ENCODE measurements around the gene SUN1.

SUN1 gene

DNA sequence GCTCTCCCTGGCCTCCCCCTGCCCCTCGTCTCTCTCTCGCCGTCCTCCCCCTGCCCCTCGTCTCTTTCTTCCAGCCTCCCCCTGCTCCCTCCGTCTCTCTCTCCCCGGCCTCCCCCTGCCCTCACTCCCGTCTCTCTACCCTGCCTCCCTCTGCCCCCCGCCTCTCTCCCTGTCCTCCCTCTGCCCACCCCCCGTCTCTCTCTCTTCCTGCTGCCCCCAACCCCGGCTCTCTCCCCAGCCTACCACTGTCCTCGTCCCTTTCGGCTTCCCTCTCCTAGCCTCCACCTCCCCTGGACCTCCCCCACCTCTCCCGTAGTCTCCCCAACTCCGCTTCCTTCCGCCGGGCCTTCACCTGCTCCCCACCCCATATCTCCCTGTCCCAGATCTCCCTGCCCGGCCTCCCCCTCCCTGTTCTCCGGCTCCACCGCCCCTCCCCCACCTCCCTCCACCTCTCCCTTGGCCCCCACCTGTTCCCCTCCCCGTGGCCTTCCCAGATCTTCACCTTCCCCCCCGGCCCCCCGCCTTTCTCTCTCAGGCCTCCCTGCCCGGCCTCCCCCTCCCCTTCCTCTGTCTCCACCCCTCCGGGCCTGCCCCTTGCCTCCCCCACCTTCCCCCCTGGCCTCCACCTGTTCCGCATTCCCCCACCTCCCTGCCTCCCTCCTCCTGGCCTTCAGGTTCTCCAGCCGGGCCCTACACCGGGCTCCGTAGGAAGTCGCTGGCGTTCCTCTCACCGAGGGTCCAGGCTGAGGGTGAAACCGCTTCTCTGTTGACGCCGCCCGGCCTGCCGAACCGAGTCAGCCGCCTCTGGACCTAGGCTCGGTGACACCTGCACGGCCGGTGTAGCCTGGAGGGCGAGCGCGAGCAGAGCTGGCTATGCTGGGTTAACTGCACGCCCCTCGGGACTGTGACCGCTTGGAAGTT is 45.3 kb downstream of the SUN1 start:
- DNase-seq (ENCODE audit: low read depth in 2 of 2): no peak

DNA sequence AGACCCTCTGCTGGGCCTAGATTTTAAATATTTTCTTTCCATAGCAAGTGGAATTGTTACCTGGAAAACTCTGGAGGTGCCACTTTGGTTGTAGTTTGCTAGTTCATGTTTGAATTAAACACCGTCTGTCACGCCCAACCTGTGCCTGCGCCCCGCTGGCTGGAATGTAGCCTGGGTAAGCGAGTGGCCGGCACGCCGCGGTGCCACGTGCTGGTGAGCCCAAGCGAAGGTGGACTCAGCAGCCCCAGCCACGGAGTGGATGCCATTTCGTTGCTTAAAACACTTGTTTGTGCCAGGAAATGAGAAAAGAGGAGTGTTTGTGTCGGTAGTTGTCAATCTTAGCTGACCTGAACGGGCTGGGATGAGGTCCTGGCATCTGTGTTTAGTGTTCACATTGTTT is 46.8 kb downstream of the SUN1 start:
- no peak for DNase-seq (ENCODE audit: low read depth in 2 of 2)

DNA sequence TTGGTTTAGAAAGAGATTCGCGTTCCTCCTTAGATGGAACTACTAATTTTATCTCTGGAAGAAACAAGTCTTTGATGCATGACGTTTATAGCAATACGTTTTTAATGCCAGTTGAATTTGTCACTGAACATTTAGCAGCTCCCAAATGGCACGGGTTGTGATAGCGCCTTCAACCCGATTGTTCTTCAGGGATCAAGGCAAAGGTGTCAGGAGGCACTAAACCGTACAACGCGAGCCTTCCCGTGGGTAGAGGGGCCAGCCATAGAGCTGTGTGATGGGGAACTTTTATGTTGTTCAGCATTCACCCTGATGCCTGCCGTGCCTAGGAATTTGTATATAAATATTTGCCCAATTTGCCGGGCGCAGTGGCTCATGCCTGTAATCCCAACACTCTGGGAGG is 47.4 kb downstream of the SUN1 start:
- no peak for DNase-seq (ENCODE audit: low read depth in 2 of 2)

DNA sequence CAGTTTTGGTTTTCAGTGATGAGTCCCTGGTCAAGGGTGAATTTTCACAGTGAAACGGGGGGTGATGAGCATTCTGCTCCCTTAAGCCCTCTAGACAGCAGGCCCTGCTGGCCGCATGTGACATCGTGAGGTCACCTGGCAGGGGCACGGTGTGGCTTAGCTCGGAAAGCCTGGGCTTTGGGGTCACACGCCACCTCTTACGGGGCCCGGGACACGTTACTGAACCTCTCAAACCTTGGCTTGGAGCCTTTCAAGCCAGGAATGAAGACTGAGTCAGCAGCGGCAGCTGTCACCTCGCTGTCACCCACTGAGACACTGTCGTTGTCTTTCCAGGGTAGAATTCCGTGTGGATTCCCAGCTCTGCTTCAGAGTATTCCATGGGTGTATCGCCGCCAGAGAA is 48.2 kb downstream of the SUN1 start:
- DNase-seq (ENCODE audit: low read depth in 2 of 2): no peak

DNA sequence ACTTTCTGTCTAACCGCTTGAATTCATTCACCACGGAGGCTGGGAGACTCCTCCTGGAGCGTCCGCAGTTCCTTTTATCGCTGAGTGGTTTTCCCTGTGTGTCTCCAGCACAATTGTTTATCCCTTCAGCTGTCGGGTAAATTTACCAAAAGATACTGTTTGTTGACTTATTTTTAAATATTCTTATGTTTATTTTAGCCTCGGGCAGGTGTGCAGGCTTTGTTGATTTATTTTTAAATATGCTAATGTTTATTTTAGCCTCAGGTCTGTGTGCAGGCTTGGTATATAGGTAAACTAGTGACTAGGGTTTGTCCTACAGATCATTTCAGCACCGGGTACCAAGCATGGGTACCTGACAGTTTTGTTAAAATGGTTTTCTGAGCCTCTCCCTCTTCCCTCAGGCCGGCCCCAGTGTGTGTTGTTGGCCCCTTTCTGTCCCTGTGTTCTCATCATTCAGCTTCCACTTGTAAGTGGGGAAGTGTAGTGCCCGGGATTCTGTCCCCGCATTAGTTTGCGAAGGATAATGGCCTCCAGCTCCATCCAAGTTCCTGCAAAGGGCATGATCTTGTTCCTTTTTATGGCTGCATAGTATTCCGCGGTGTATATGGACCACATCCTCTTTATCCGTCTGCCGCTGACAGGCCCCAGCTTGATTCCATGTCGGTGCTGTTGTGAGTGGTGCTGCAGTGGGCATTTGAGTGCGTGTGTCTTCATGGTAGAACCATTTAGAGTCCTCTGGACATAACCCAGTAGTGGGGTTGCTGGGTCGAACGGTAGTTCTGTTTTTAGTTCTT is 49.4 kb downstream of the SUN1 start:
- DNase-seq (ENCODE audit: low read depth in 2 of 2): no peak

DNA sequence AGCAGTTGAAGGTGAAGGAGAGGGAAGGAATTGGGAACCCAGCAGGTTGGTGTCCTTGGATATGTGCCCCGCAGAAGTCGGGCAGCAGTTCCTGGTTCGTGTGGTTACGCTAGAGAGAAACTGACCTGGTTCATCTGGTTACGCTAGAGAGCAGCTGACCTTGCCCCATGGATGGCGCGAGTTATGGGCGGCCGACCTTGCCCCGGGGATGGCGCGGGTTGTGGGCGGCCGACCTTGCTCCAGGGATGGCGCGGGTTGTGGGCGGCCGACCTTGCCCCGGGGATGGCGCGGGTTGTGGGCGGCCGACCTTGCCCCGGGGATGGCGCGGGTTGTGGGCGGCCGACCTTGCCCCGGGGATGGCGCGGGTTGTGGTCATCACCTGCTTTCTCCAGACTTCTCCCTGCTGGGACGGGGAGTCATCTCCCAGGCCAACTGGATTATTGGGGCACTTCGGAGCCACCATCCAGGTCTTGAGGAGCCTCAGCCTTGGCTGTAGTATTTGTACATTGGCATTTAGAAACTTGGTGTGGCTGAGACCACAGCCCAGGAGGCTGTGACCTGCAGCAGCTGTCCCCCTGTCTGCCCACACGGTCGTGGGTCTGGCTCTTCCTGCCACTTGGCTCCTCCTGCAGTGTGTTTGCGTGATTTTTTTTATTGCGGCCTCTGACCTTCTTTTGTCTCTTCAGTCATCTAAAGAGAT is 50.2 kb downstream of the SUN1 start:
- DNase-seq (ENCODE audit: low read depth in 2 of 2): no peak

DNA sequence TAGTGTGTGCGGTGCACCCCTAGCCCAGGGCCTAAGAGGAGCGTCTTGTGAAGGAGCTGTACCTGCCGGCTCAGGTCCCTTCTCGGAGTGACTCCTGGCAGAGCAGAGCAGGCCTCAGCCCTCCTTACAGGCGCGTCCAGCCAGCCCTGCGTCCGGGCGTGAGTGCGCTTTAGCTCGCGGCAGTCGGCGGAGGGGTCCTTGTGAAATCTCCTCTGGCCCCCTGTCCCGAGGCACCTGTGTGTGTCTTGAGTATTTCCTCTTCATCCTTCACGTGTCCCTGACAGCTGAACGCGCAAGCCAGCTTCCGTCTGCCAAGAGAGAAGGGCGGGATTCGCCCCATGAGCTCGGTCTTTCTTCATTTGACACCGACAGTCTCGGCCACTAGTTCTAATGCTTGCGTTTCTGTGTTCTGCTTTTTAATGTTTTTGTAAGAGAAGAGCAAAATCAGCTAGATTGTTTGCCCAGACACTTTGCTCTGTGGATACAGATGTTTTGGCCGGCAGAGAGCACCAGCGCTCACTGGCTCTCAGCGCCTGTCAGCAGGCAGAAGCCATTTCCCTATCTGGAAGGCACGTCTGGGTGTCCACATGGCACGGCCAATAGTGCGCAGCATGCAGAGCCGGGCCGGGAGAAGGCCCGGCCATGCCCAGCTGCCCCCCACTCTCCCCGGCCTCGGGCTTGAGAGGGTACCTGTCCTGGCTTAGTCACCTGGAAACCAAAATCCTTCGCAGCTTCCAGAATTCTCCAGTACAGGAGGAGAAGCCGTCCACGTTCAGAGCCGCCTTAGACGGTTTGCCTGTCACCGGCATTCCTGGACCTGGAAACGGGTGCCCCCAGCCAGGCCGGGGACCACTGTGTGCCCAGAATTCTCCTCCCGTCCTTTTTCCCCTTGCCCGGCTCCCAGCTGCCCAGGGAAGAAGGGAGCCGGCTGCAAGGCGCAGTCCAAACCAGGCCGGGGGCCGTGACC is 51.1 kb downstream of the SUN1 start:
- no peak for DNase-seq (ENCODE audit: low read depth in 2 of 2)

DNA sequence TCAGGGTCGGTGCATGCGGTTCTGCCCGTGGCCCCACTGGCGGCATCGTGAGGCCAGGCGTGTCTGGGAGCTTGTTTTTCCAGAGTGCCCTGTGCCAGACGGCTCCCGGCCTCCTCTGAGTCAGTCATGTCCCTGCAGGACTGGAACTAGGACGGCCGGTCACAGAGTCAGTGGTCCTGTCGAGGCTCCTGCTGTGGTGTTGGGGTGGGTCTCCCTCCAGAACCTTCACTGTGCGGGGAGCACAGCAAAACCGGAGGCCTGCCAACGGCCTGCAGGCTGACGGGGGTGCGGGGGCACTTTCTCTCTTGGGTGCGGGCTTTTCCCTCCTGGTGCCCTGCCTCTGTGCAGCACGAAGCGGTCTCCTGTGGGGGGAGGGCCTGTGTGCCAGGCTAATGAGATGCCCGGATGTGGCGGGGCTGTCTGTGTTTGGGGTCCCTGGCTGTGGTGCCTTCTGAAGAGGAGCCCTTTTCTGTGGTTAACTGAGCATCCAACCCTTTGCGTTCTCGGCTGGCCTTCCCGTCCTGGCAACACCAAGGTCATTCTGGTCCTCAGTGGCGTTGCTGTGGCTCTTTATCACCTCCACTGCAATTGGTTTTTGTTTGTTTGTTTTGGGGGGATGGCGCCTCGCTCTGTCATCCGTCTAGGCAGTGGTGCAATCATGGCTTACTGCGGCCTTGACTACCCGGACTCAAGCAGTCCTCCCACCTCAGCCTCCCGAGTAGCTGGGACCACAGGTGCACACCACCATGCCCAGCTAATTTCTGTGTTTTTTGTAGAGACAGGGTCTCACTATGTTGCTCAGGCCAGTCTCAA is 52.1 kb downstream of the SUN1 start:
- DNase-seq (ENCODE audit: low read depth in 2 of 2): no peak

DNA sequence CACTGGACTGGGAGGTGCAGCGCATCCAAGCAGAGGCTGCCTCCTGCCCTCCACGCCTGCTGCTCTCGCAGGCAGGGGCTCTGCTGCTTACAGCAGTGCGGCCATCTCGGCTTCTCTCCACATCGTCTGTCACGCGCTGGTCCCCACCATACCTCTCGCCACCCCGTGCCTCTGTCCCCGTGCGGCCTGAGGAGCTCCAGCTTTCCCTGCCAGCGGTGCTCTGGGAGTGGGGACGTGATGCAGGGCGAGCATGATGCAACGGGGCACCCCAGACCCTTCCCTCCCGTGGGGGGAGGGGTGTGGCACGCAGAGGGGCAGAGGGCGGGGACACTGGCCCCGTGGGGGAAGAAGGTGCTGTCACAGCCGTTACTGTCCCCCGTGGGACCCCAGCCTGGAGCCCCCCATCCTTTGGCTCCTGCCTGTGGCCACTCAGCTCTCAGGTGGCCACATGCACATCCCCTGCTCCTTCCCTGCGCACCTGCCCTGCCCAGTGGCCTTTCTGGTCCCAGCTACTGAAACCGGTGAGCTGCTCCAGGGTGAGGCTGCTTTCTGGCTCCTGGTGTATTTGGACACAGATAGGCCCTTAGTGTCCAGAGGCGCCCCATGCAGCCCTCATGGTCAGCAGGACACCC is 53.1 kb downstream of the SUN1 start:
- no peak for DNase-seq (ENCODE audit: low read depth in 2 of 2)

DNA sequence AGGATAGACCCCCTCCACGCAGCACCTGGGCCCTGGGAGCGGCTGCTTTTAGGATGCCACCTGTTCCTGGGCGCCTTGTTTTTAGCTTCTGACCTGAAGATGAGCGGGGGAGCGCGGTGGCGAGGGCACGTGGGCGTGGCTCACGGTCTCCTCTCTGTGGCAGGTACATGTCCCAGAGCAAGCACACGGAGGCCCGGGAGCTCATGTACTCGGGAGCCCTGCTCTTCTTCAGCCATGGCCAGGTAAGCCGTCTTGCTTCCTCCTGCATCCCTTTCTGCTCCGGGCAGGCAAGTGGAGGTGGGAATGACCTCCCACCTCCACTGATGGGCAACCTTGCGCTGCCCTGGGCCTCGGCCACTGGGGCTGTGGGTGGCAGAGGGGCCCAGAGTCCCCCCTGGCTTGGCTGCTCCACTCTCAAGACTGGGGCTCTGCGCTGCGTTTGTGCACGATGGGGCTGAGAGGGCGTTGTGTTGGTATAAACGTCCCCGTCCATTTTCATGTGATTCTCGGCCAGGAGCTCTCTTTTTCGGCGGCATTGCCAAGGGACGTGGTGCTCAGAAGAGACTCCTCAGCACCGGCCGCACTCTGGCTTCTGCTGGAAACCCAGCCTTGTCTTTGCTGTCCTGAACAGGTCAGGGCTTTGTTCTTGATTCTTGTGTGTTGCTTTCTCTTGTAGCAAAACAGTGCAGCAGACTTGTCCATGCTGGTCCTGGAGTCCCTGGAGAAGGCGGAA is 53.8 kb downstream of the SUN1 start:
- no peak for DNase-seq (ENCODE audit: low read depth in 2 of 2)

DNA sequence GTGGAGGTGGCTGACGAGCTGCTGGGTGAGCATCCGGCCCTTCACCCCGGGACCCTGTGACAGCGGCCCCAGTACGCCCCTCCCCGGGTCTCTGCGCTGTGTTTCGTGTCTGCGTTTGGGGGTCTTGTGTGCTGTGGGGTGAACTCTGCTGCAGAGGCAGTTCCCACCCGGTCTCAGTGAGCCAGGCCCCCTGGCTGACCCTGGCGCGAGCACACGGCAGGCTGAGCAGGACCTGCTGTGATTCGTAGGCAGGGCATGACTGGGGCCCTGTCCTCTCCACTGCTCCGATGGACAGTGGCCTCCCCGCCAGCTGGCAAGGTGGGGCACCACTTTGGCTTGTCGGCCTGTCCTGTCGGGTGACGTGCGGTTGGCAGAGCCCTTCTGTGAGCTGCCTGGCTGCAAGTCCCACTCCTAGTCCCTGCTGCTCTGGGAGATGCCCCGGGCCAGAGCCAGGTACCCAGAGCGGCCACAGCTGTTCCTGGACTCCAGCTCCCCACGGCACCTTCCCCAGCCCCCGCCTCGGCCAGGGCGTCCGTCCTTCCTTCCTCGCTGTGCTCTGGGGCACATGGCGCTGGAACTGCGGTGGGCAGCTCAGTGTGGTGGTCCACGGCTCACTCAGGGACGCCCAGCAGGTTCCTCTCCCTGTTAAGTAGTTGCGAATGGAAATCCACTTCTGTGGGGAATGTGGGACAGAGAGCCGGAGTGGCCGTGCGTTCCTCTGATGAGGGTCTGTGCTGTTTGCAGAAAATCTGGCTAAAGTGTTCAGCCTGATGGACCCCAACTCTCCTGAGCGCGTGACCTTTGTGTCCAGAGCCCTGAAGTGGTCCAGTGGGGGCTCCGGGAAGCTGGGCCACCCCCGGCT is 54.6 kb downstream of the SUN1 start:
- DNase-seq (ENCODE audit: low read depth in 2 of 2): no peak

DNA sequence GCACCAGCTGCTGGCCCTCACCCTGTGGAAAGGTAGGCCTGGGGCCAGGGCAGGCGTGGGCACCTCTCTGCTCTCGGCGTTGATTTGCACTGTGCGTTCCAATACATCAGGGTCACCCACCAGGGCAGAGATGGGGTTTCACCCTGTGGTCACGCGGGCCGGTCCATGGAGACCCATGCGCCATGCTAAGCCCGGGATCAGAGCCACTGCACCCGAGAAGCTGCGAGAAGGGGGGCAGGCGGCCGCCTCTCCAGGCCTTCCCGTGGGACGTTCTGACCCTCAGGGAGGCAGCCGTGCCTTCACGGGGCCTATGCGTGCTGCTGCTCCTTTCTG is 55.2 kb downstream of the SUN1 start:
- no peak for DNase-seq (ENCODE audit: low read depth in 2 of 2)

DNA sequence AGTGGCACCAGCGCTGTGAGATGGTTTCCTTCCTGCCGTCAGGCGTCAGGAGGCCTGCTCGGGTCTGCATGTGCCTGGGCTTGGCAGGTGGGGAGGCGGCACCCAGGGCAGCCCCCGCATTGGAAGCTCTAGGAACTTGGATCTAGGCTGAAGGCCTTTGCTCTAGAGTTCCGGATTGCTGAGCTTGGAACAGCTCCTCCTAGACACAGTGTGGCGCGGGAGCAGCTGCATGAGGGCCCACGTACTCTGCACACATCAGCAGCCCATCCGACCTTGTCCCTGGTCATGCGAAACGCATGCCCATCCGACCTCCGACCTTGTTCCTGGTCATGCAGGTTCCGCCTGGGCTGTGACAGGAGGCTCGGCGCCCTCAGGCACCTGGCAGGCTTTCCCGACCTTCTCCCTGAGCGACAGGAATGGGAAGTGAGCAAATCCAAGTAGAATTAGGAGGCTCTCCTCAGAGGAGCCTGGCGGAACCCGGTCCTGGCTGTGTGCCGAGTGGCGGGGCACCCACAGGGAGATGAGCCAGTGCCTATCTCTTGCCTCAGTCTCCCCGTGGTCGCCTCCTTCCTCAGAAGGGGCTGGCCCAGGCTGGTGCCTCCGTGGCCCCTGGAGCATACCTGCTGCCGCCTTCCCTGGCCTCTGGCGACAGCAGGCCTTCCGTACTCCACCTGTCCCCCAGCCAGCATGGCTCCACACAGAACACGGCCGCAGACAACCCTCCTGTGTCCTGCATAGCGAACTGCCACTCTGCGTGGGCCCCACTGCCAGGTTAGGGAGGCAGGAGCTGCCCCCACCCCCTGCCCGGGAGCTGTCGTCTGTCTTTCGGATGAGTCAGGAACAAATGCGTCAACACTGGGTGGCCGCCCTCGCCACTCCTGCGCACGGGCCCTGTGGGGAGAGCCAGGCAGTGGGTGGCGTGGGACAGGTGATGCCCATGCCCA is 56.1 kb downstream of the SUN1 start:
- DNase-seq (ENCODE audit: low read depth in 2 of 2): no peak

DNA sequence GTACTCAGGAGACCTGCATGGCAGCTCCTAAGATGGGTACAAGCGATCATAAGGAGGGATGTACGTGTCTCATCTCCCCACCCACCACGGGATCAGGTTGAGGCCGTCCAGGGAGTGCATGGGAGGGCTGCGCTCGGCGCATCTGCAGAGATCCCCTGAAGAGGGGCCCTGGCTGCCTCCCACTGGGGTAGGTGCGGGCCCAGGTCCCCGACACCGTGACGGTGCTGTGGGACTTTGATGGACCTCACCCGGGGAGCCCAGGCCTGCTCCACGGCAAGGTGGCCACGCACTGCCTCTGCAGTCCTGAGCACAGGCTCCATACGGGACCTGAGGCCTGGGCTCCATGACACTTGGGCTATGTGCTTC is 56.7 kb downstream of the SUN1 start:
- DNase-seq (ENCODE audit: low read depth in 2 of 2): no peak

DNA sequence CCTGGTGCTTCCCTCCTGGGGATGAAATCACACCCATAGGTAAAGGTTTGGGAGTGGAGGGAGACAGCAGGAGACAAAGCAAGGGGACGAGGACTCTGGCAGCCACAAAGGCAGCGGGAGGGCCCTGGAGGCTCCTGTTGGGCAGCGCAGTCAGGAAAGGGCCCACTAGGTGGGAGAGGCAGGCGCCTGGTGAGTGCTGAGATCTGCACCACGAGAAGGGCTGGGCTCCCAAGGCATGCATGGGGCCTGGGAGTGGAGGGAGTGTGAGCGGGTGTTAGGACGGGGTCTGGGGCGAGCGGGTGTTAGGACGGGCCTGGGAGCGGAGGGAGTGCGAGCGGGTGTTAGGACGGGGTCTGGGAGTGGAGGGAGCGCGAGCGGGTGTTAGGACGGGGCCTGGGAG is 57.1 kb downstream of the SUN1 start:
- no peak for DNase-seq (ENCODE audit: low read depth in 2 of 2)

DNA sequence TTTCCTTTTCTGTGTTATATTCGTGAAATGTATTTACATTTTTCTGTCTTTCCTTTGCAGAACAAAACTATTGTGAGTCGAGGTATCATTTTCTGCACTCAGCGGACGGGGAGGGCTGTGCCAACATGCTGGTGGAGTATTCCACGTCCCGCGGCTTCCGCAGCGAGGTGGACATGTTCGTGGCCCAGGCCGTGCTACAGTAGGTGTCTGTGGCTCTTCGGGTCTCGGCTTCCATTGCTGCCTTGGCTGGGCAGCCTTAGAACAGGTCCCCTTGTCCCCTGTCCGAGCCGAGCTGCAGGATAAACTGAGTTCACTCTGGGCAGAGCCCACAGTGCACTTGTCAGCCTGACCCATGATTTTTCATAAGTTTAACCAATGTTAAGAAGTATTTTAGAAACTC is 58.6 kb downstream of the SUN1 start:
- DNase-seq (ENCODE audit: low read depth in 2 of 2): no peak

DNA sequence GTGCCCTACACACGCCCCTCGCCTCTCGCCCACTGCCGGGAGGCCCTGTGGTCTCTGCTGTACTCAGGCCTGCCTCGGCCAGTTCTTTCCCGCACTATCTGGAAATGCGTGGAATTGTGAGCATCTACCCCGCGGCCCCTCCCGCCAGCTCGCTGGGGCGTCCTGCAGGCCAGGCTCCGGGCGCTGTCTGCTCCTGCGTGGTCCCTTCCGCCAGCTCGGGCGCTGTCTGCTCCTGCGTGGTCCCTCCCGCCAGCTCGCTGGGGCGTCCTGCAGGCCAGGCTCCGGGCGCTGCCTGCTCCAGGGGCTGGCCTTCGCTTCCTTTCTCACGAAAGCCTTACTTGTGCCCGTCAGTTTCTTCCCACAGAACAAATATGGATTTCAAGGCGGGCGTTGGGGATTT is 59.0 kb downstream of the SUN1 start:
- DNase-seq (ENCODE audit: low read depth in 2 of 2): no peak

Data from stimulated activated CD4-positive, alpha-beta T cell treated with anti-CD3 and anti-CD28 coated beads, Interleukin-15, amount 100 ng/mL, for 48 hours (primary cell).